GM23248 (cell line): ENCODE data around the gene ACKR1.

Experiments used
- EZH2 ChIP-seq: fragments of 200-600 bp; sonication (generic); IDR thresholded peaks from 2 replicates; pipeline ENCODE4 v1.6.1; 2018; ENCODE audit warnings: antibody characterized with exemption, mild to moderate bottlenecking; ENCODE audit not compliant: insufficient read depth, poor library complexity, severe bottlenecking
- EZH2phosphoT487 ChIP-seq: fragments of 200-600 bp; sonication (generic); IDR thresholded peaks from 2 replicates; pipeline ENCODE4 v1.6.1; 2018; ENCODE audit warnings: antibody characterized with exemption, moderate library complexity, mild to moderate bottlenecking, low read depth; ENCODE audit not compliant: insufficient read depth

- no peak for TF ChIP-seq EZH2
- no peak for TF ChIP-seq EZH2phosphoT487
These were observed 7.9 kb downstream of the ACKR1 start for GRCh38 chr1:159212596-159212995.
